HG02885 (cell line): ENCODE results near the gene C19orf12.

Source experiments
- ATAC-seq: cut with Tn5 transposase; IDR thresholded peaks from one replicate; pipeline ENCODE4 v1.9.1; 2021; ENCODE audit warnings: mild to moderate bottlenecking; ENCODE audit not compliant: unreplicated experiment, poor library complexity

C19orf12 gene

DNA sequence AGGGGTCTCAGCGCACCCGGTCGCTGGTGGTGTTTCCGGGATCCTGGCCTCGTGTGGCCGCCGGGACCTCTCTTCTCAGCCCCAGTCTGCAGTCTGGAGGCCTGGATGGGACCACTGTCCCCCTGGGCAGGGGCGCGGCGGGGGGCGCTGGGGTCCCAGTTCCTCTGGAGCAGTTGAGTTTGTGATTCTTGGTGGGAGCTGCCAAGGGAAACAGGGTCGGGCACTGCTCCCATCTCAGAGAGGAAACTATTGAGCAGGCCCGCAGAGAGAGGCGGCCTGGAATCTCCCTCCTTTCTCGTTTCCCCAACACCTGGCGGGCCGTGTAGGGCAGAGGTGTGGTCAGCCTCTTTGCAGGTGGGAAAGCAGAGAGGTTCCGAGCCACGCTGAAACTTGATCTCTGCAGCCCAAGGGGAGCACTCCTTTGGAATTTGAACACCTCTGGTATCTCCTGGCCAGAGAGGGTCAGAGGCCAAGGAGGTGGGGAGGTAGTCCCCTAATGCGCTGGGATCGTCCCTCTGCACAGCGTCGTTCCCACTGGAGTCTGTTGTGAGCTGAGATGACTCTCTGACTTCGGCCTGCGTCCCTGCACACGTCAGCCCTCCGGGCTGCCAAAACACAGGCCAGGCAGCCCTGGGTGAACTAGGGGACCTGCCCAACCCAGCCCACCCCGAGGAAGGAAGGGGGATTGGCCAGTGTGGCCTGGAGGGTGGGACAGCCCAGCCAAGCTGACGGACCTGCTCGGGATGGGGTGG lies 49.1 kb downstream of the C19orf12 start:
- ATAC-seq = peak; percentile 7

DNA sequence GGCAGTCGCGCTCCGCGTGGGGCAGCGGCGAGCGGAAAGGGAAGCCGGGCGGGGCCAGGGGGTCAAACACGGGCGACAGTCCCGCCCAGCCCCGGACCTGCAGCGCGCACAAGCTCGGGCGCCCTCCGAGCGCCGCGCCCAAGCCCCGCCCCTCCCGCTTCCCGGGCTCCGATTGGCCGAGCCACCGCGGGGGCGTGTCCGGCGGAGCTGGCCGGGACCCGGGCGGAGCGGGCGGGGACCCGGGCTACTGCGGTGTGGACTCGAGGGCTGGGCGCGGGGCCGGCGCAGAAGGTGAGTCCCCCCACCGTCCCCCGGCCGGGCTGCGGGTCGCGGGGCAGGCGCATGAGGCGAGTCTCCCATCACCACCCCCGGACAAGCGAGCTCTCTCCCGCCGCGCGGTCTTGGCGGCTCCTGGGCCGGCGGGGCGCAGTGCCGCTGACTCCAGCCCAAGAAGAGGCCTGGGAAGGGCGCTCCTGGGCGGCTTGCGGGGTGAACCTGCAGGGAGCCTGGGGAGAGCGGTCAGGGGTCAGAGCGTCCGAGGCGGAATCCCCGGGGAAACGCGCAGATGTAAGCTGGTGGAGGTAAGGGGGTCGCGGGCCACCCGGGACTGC lies 49.7 kb downstream of the C19orf12 start, which contains the start of gene PLEKHF1:
Gene PLEKHF1, plus strand, starts transcription at position 247 of the 611 bp plus-strand sequence. CDS start 8,379 bp downstream, outside the sequence.
- ATAC-seq = peak; percentile 92

DNA sequence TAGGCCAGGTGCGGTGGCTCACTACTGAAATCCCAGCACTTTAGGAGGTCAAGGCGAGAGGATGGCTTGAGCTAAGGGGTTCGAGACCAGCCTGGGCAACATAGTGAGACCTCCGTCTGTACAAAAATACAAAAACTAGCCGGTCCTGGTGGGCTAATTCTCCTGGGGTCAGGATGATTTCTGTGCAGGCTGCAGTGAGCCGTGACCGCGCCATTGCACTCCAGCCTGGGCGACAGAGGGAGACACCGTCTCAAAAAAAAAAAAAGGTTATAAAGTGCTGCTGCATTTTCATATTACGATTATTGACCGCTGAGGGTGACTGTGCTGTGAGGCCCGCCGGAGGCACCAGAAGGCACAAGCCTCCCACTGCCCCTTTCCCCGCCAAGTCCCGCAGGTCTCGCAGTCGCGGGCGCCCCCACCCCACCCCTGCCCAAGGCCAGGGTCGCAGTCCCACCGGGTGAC lies 50.3 kb downstream of the C19orf12 start:
- ATAC-seq = no peak

DNA sequence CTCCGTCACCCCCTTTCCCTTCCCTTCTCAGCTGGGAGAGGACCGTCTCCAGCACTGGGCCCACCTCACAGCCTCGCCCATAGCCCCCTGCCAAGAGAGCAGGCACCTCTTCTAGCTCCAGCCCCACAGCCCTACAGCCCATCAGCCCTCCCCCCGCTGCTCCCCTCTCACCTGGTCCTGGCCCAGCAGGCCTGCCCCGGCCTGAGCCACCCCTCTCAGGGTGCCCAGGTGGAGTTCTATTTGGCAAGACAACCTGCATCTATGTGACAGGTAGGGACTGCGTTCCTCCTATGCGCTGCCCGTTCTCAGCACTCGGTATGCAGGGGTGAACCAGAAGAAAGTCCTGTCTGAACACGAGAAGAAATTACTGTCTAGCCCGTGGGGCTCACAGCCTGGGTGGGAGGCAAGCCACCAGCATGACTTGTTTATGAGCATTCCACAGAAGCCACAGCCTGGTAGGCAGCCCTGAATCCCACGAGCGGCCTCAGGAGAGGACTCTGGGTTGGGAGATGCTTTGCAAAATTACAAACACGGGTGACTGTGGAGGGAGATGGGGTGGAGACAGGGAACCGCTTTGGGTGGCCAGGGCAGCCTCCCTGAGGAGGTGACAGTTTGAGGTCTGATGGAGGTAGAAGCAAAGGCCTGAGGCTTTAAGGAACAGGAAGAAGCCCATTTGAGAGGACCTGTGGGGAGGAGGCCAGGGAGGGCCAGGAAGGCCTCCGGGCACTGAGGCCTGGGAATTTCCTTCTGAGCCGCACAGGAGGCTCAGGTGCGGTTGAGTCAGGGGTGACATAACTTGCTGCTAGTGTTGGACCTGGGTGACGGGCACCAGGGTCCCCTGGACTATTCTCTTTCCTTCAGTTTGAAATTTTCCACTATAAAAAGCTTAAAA lies 51.0 kb downstream of the C19orf12 start:
- ATAC-seq = no peak

DNA sequence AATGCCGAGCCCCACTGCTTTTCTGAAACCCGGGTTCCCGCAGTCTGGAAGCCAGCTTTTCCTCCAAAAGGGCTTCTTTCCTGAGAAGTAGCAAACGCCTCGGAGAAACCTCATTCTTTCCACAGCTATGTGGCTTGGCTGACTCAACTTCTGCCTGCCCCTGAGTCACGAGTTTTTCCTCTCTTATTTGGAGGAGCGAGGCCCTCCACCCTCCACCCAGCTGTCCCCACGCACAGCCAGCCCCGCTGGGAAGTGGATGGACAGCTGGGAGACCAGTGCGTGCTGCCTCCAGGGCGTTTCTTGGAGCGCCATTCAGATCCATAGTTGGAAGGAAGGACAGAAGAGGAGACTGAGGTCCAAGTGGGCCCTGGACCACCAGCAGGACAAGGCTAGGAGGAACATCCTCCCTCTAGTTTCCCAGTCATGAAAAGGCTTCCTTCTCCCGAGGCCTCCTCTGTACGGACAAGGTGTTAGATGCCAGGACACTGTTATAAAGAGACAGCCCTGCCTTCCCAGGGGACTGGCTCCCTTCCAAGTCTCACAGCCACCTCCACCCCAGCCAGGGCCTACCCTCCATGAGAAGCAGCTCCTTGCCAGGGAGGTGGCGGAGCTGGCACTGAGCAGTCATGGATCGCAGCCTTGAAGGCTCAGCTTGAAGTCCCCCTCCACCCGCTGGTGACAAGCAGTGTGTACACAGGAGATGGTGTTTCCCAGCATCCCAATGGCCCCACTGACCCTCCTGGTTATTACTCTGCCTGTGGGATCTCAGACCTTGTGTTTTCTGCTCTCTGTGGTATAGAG lies 52.3 kb downstream of the C19orf12 start:
- ATAC-seq = no peak

DNA sequence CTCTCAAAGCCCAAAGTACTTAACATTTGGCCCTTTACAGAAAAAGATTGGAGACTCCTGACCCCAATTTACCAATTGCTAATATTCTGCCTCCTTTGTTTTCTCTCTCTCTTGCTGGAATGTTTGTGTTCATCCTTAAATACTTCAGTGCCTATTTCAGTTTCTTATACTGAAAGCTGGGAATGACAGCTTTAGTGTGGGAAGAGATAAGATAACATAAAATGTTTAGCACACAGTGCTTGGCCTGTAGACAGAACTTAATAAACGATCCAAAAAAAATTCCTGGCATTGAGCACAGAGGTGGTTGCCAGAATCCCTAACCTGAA lies 52.8 kb downstream of the C19orf12 start:
- no peak for ATAC-seq

DNA sequence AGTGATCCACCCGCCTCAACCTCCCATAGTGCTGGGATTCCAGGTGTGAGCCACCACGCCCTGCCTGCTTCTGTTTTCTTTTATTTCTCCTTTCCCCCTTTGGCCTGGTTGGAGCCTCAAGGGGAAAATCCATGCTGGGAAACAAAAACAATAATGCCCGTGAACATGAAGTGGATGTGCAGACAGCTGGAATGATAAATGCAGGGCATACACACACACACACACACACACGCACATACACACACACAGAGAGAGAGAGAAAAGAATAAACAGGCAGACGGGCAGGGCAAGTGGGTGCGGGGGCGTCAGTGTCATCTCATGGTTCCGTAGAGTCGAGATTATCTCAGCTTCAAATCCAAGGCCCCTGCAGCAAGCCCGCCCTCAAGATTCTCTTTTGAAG lies 54.2 kb downstream of the C19orf12 start:
- ATAC-seq = no peak

DNA sequence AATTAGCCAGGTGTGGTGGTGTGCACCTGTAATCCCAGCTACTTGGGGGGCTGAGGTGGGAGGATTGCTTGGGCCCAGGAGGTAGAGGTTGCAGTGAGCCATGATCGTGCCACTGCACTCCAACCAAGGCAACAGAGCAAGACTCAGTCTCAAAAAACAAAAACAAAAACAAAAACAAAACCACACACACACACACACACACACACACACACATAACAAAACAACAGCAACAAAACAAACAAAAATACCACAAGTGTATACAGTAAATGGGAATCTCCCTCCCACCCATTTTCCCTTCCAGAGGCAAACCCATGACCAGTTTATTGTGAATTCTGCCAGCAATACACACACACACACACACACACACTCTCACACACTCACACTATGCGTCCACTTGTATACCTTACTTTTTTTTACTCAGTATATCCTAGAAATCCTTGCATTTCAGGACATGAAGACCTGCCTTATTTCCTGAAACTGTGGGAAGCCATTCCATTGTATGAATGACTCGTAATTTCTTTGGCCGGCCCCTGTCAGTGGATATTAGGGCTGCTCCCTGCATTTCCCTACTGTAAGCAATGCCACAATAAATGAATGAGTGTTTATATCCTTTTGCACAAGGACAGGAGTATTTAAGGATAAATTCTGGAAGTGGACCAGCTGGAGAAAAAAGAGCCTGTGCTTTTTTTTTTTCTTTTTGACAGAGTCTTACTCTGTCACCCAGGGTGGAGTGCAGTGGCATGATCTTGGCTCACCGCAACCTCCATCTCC lies 56.7 kb downstream of the C19orf12 start:
- no peak for ATAC-seq

DNA sequence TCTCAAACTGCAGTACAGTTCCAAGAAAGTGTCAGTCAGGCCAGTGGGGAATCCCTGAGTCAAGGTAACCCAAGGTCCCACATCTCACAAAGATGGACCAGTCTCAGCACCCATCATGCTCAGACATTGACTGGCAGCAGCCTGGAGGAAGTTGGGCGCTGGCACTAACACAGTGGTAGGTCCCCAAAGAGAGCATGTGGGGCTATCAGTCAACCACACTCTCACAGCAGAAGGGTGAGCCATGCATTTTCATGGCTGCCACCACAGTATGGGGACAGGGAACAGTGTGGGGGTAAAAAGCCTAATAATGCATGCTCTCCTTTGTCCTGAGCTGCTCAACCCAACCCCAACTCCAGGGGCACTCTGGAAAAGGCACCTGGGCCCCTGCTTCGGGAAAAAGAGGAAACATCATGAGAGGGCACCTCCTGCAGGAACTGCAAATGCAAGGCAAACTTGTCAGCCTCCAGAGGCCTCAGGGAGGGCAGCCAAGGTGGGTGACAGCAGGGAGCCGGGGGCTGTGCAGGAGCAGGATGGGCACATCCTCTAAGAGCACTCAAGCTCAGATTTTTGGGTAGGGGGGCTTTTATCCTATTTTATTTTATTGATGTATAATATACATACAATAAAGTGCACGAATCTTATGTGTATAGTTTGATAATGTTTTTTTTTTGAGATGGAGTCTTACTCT lies 59.3 kb downstream of the C19orf12 start:
- ATAC-seq = no peak

DNA sequence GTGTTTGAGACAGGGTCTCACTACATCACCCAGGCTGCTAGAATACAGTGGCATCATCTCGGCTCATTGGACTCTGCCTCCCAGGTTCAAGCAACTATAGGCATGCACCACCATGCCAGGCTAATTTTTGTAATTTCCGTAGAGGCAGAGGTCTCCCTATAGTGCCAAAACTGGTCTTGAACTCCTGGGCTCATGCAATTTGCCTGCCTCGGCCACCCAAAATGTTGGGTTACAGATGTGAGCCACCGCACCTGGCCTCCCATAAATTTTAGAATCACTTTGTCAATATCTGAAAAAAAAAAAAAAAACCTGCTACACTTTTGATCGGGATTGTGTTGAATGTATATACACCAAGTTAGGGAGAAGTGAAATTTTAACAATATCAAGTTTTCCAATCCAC lies 61.7 kb downstream of the C19orf12 start:
- ATAC-seq = no peak

DNA sequence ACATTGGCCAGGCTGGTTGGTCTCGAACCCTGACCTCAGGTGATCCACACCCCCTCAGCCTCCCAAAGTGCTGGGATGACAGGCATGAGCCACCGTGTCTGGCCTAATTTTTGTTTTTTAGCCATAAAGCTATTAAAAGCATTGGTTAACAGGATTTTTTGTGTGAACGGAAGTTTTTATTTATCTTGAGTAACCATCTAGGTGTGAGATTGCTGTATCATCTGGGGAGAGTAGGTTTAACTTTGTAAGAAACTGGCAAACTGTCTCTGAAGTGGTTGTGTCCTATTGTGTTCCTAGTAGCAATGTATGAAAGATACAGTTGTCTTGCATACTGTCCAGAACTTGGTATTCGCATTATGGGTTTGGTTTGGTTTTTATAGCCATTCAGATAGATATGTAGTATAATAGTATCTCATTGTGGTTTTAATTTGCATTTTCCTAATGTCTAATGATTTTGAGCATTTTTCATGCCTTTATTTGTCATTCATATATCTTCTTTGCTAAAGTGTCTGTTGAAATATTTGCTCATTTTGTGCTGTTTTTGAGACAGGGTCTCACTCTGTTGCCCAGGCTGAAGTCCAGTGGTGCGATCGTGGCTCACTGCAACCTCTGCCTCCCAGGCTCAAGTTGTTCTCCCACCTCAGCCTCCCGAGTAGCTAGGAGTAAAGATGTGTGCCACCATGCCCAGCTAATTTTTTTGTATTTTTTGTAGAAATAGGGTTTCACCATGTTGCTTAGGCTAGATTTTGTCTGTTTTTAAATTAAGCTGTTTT lies 63.3 kb downstream of the C19orf12 start:
- ATAC-seq = no peak

DNA sequence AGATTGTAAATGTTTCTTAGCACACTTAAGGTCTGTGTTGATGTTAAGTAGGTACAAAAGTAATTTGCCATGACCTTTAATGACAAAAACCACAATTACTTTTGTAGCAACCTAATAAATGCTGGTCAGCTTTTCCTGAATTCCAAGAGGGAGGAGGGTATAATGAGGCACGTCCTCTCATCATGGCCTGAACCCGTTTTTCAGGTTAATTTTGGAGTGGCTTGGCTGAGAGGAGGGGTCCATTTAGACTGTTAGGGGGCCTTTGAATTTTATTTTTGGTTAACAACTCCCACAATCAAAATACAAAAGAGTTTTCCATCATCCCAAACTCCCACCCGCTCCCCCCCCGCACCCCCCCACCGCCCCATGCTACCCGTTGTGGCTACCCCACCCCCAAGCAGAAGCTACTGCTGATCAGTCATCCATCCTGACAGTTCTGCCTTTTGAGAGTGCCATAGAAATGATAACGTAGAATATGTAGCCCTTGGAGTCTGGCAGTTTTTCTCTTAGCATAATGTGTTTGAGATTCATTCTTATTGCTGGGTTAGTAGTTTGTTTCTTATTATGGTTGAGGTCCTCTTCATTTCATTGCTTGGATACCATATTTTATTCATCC lies 64.2 kb downstream of the C19orf12 start:
- ATAC-seq = no peak
